ENCODE measurements around the gene MLLT3.

DNA sequence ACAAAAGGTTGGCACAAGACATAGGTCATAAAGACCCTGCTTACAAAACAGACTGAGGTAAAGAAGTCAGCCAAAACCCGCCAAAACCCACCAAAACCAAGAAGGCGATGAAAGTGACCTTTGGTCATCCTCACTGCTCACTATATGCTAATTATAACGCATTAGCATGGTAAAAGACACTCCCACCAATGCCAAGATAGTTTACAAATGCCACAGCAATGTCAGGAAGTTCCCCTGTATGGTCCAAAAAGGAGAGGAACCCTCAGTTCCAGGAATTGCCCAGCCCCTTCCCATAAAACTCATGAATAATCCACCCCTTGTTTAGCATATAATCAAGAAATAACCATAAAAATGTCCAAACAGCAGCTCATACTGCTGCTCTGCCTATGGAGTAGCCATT, 27.7 kb downstream of the MLLT3 start:
- no peak for TF ChIP-seq CTCF (IDR thresholded peaks at IDR 0.05)
- no peak for TF ChIP-seq POLR2A (IDR thresholded peaks at IDR 0.05)

All from body of pancreas (tissue), 4 donors.